Measurements from ENCODE around the gene RRP8. TPM values are rescaled to one million over a fixed set of nuclear protein-coding genes. Genes with fewer than 3 reads are reported as not detected.

The RRP8 gene
- total RNA-seq, 1 experiment from 2014 or later, result 15.1 TPM

DNA sequence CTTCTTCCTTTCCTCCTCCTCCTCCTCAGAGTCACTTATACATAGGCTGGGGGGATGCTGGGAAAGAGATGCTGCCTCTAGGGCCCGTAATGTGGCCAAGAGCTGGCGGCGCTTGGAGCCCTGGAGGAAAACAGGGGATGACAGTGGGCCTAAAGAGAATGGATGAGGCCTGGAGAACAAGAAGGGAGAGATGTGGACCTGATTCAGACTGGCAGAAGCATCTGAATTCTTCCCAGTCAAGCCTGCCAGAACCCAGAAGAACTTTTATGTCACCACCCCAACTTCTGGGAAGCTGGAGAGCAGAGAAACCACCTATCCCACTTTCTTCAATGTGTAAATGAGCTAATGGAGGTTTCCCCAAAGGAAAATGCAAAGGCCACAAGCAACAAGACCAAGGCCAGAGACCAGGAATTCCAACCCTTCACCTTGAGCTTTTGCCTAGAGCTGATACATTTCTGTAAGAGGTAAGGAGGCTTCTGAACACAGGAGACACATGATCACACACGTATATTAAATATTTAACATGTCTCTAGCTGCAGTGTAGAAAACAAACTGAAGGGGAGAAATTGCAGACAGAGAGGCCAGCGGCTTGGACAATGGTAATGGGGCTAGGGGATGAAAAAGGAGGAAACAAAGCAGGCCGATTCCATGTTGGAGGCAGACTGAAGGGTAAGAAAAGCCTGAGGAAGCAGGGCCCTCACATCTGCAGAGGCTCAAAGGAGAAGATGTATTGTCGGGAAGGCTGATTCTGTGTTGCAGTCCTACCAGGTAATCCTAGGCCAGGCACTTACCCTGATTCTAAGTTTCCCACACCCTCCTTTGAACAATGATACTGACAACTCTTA, 1.1 kb downstream of the RRP8 start:
- intact Hi-C loops (cut with micrococcal nuclease), result loop anchor here (5.0 to 10.0 kb wide), 3 partner anchors 70 to 228 kb away; partner anchors contain the start of genes ARFIP2 and TIMM10B
- Histone ChIP-seq H3K9ac (ENCODE audit: low read length) (peak overlapping the region; percentile 93), H3K4me2 (ENCODE audit: low read length) (peak overlapping the region; percentile 97), H3K36me3 (ENCODE audit: low read depth, low read length) (peaks cover 26% of the 10 kb centered on the region; the same call in 1 of the 2 replicates), H3F3A (ENCODE audit: low read length, unreplicated experiment) (peaks cover 5% of the 10 kb centered on the region), H4K20me1 (ENCODE audit: low read length) (no peaks in the 10 kb centered on the region), H3K9me3 (ENCODE audit: low read length) (no peaks in the 10 kb centered on the region), H3K27ac (ENCODE audit: low read length) (no peak overlapping the region), H3K27me3 (ENCODE audit: low read length) (no peaks in the 10 kb centered on the region), H3K9me2 (replicated peaks; ENCODE audit: low read length) (no peaks in the 10 kb centered on the region), H2AFZ (ENCODE audit: low read length) (no peak overlapping the region), H3K79me2 (ENCODE audit: low read length) (peaks cover 75% of the 10 kb centered on the region), H3K4me1 (ENCODE audit: insufficient read depth, low read length) (peaks cover 34% of the 10 kb centered on the region), H3K4me3 (ENCODE audit: low read length) (peak overlapping the region; percentile 93)
- CTCF ChIA-PET, result interaction anchor here (0.7 kb wide), 2 partner anchors 15 to 104 kb away, joined by 3 to 10 read pairs; no protein-coding TSS in a partner anchor
- ATAC-seq (no peak), DNase-seq (no peak)
- TF ChIP-seq EZH2phosphoT487 (IDR thresholded peaks at IDR 0.05; ENCODE audit: borderline replicate concordance, low read length), result no peak
- TF ChIP-seq, protein P1, sequence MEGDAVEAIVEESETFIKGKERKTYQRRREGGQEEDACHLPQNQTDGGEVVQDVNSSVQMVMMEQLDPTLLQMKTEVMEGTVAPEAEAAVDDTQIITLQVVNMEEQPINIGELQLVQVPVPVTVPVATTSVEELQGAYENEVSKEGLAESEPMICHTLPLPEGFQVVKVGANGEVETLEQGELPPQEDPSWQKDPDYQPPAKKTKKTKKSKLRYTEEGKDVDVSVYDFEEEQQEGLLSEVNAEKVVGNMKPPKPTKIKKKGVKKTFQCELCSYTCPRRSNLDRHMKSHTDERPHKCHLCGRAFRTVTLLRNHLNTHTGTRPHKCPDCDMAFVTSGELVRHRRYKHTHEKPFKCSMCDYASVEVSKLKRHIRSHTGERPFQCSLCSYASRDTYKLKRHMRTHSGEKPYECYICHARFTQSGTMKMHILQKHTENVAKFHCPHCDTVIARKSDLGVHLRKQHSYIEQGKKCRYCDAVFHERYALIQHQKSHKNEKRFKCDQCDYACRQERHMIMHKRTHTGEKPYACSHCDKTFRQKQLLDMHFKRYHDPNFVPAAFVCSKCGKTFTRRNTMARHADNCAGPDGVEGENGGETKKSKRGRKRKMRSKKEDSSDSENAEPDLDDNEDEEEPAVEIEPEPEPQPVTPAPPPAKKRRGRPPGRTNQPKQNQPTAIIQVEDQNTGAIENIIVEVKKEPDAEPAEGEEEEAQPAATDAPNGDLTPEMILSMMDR (conservative IDR thresholded peaks at IDR 0.05; ENCODE audit: low read depth, low read length), result no peak
- TF ChIP-seq EZH2 (IDR thresholded peaks at IDR 0.05; ENCODE audit: low read length, unreplicated experiment), result no peak
- POLR2A ChIA-PET (ENCODE audit: unreplicated experiment), result no interaction called here
- BruUV-seq (replicated peaks), result no TSS peak

DNA sequence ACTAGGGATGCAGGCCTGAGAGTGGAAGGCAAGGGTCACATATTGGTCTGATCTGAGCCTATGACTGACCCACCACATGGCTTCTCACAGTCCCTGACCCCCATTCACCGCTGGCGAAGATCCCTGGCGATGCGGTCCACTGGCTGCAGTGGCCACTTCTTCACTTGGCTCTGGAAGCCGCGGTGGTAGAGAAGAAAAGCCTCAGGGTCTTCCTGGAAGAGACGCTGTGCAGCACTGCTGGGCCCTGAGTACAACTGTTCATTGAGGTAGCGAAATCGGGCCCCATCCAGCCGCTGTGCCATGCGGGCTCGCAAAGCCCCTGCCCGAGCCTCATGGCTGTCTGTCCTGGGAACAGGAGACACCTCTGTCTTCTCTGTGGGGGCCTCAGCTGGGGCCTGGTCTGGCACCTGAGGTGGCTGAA, 2.4 kb downstream of the RRP8 start:
- H3K27ac ChIP-seq (ENCODE audit: low read length), result no peak overlapping the region
- no peaks in the 10 kb centered on the region for H3F3A ChIP-seq (ENCODE audit: low read length, unreplicated experiment)
- H3K4me3 ChIP-seq (ENCODE audit: low read length), result no peak overlapping the region
- H3K4me2 ChIP-seq (ENCODE audit: low read length), result no peak overlapping the region
- no peaks in the 10 kb centered on the region for H3K9me2 ChIP-seq (replicated peaks; ENCODE audit: low read length)
- TF ChIP-seq, protein P1 (conservative IDR thresholded peaks at IDR 0.05; ENCODE audit: low read depth, low read length), result no peak
- TF ChIP-seq EZH2phosphoT487 (IDR thresholded peaks at IDR 0.05; ENCODE audit: borderline replicate concordance, low read length) (no peak), EZH2 (IDR thresholded peaks at IDR 0.05; ENCODE audit: low read length, unreplicated experiment) (no peak)
- no peaks in the 10 kb centered on the region for H4K20me1 ChIP-seq (ENCODE audit: low read length)
- ChIA-PET POLR2A (ENCODE audit: unreplicated experiment) (no interaction called here), CTCF (no interaction called here)
- H3K79me2 ChIP-seq (ENCODE audit: low read length), result peaks cover 66% of the 10 kb centered on the region
- H2AFZ ChIP-seq (ENCODE audit: low read length), result no peak overlapping the region
- H3K9ac ChIP-seq (ENCODE audit: low read length), result no peak overlapping the region
- H3K27me3 ChIP-seq (ENCODE audit: low read length), result no peaks in the 10 kb centered on the region
- H3K4me1 ChIP-seq (ENCODE audit: insufficient read depth, low read length), result peaks cover 22% of the 10 kb centered on the region
- no TSS peak for BruUV-seq (replicated peaks)
- ATAC-seq (no peak), DNase-seq (no peak)
- peaks cover 35% of the 10 kb centered on the region; the same call in 1 of the 2 replicates for H3K36me3 ChIP-seq (ENCODE audit: low read depth, low read length)
- intact Hi-C loops (cut with micrococcal nuclease), result loop anchor here (5.0 to 10.0 kb wide), 3 partner anchors 69 to 226 kb away; partner anchors contain the start of genes ARFIP2 and TIMM10B
- no peaks in the 10 kb centered on the region for H3K9me3 ChIP-seq (ENCODE audit: low read length)
